AG04450 (cell line): Measurements from ENCODE around the gene NOTCH4. TPM values are rescaled to one million over a fixed set of nuclear protein-coding genes. Genes with fewer than 3 reads are reported as not detected.

Experiments used
- CTCF ChIA-PET: fragments of 300-600, 350-600 bp; formaldehyde crosslinking; extraction: SDS; loops from one replicate; lab custom pipeline; 2022; ENCODE audit warnings: antibody characterized with exemption, inconsistent platforms; lab: Charles Lee
- POLR2A ChIA-PET: fragments of 350-600 bp; formaldehyde crosslinking; extraction: SDS; loops from one replicate; lab custom pipeline; 2021; ENCODE audit warnings: antibody characterized with exemption, inconsistent platforms; lab: Yijun Ruan, JAX
- DNase-seq: peaks from one replicate; pipeline ENCODE4 v3.0.0-alpha.2; 2011; ENCODE audit warnings: low read depth, low spot score
- H3K27ac ChIP-seq: one replicate; pipeline ENCODE4 v1.5.1; 2012; ENCODE audit warnings: low read depth, low read length, control low read depth
- H3K27me3 ChIP-seq: one replicate; pipeline ENCODE4 v1.6.0; 2012; ENCODE audit warnings: low read length; ENCODE audit not compliant: control insufficient read depth, insufficient read depth
- H3K4me3 ChIP-seq: 2 replicates; pipeline ENCODE4 v1.5.1; 2011; ENCODE audit warnings: mild to moderate bottlenecking, low read depth, low read length, control low read depth
- H3K9me3 ChIP-seq: 2 replicates; pipeline ENCODE4 v1.5.1; 2012; ENCODE audit warnings: low read length; ENCODE audit not compliant: control insufficient read depth, insufficient read depth
- polyA plus RNA-seq: library from polyadenylated mRNA; depleted of rRNA; stranded (reverse); fragments of >200 nt; gene quantifications from 2 replicates; pipeline ENCODE4 v1.2.3, GENCODE V29; 2011
- TF ChIP-seq, protein P1 (sequence below): IDR thresholded peaks from 2 replicates; pipeline ENCODE4 v1.5.1; 2011; ENCODE audit warnings: low read depth, low read length, control low read depth, inconsistent platforms

Gene NOTCH4
- polyA plus RNA-seq, 1 experiment, result 0.55 TPM

DNA sequence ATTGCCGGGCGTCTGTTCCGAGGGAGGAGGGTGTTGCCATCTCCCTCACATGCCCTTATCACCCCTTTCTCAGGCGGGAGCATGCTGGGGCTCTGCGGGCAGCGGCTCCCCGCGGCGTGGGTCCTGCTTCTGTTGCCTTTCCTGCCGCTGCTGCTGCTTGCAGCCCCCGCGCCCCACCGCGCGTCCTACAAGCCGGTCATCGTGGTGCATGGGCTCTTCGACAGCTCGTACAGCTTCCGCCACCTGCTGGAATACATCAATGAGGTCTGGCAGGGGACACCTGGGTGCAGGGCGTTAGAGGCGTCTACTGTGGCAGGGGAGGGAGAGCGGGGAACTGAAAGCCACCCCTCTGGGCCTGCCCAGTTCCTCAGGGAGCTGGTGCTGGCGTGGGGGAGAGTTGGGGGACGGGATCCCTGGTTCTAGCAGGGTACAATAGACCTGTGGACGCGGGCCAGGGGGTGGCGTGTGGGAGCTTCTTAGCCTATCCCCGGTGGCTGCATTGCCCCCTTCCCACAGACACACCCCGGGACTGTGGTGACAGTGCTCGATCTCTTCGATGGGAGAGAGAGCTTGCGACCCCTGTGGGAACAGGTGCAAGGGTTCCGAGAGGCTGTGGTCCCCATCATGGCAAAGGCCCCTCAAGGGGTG is 69.2 kb downstream of the NOTCH4 start:
- POLR2A ChIA-PET, result interaction anchor here (1.1 to 1.2 kb wide), 2 partner anchors 25 to 41 kb away, joined by 4 to 5 read pairs; partner anchors contain the start of gene FKBPL
- CTCF ChIA-PET, result interaction anchor here (0.8 to 1.1 kb wide), 4 partner anchors 22 to 364 kb away, joined by 3 to 4 read pairs (median 4); no protein-coding TSS in a partner anchor
- peak overlapping the region; percentile 81 for H3K27ac ChIP-seq
- peak overlapping the region; percentile 79 for H3K4me3 ChIP-seq
- peaks cover 3% of the 10 kb centered on the region for H3K27me3 ChIP-seq
- DNase-seq, result no peak
- TF ChIP-seq, protein P1, sequence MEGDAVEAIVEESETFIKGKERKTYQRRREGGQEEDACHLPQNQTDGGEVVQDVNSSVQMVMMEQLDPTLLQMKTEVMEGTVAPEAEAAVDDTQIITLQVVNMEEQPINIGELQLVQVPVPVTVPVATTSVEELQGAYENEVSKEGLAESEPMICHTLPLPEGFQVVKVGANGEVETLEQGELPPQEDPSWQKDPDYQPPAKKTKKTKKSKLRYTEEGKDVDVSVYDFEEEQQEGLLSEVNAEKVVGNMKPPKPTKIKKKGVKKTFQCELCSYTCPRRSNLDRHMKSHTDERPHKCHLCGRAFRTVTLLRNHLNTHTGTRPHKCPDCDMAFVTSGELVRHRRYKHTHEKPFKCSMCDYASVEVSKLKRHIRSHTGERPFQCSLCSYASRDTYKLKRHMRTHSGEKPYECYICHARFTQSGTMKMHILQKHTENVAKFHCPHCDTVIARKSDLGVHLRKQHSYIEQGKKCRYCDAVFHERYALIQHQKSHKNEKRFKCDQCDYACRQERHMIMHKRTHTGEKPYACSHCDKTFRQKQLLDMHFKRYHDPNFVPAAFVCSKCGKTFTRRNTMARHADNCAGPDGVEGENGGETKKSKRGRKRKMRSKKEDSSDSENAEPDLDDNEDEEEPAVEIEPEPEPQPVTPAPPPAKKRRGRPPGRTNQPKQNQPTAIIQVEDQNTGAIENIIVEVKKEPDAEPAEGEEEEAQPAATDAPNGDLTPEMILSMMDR, result peak; percentile 55
- peaks cover 2% of the 10 kb centered on the region; the same call in 1 of the 2 replicates for H3K9me3 ChIP-seq

DNA sequence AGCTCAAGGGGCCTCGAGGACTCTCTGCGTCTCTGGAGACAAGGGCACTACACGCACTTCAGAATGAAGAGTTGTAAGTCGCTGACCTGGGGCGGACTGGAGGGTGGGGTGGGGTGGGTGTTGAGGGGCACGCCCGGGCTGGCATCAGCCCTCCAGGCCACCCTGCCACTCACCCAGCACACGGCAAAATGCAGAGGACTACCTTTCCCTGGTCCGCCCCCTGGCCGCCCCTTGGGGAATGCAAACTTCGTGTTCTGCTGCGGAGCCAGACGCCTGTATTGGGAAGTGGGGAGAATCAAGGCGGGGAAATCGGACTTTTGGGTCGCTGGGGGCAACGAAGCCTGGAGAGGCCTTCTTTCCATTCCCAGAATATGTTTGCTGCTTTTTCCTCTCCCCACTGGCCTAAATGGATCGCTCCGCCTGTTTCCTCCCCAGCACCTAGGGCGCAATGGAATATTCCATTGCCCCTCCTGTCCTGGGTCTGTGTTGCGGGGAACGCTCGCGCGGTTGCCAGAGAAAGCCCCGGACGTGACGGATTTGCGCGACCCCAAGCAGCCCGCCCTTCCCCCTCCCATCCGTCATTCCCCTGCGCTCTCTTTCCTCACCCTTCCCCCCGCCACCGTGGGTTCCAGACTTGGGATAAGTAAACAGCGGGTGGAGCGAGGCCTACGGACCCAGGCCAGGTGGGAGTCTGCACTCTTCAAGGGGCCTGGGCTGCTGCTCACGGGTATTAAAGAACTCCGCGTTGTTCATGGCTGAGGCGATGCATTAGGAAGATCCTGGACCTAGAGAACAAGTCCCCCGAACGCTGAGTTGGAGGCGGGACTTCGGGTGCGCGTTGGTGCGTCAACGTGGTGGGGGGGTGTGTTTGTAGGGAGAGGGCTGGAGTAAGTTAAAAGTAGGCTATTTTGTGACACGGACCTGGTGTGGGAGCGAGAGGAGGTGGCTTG is 70.0 kb downstream of the NOTCH4 start, which contains the start of gene PPT2:
Gene PPT2 (plus strand): TSS at position 578 of the 950 bp plus-strand sequence. CDS start 454 bp downstream, outside the sequence.
- Histone ChIP-seq H3K4me3 (peak within 1 kb of the TSS; percentile 79), H3K27me3 (peaks cover 10% of the 10 kb centered on the region), H3K27ac (peak within 1 kb of the TSS; percentile 81), H3K9me3 (peaks cover 10% of the 10 kb centered on the region)
- CTCF ChIA-PET, result interaction anchor here (1.1 kb wide), 1 partner anchor 40 kb away, joined by 3 read pairs; no protein-coding TSS in a partner anchor
- POLR2A ChIA-PET, result interaction anchor here (1.0 to 1.2 kb wide), 3 partner anchors 24 to 42 kb away, joined by 4 to 5 read pairs (median 4); partner anchors contain the start of genes ATF6B and FKBPL
- TF ChIP-seq, protein P1, result peak; percentile 45
- peak; percentile 76 for DNase-seq

DNA sequence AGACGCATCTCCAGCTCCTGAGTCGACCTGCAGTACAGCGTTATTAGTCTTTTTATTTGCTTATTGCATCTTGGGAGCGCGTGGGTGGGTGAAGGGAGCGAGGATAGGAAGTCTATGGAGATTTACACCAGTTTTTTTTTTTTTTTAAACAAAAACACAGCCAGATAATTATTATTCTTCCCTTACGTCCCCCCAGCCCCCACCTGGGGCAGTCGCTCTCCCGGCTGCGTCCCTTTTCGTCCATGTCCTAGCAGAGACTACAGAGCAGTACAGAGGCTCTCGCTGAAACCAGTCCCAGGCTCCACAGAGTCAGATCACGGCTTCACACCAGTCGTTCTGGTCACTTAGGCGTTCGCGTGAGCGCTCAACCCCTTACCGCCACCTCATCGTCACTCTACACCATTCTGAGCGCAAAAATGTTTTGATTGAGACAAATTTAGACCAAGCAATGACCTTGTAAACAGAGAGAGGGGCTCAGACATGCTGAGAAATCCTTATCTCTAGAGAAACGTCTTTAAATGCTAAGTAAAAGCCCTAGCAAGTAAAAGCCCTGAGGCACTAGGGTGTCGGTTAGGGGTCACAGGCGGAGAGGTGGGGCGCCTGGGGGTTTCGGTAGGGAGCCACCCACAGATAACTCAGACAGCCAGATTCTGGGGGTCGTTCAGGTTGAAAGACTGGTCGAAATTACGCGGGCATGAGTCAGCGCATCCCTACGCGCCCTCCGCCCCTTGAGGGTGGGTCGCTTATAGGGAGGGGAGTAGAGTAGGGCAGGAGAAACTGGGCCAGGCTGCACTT is 70.9 kb downstream of the NOTCH4 start:
- TF ChIP-seq, protein P1, result no peak
- Histone ChIP-seq H3K27ac (peak overlapping the region; percentile 81), H3K9me3 (peaks cover 13% of the 10 kb centered on the region), H3K27me3 (peaks cover 17% of the 10 kb centered on the region), H3K4me3 (peak overlapping the region; percentile 79)
- DNase-seq, result no peak
- POLR2A ChIA-PET, result interaction anchor here (0.7 to 1.0 kb wide), 2 partner anchors 25 to 46 kb away, joined by 4 read pairs; partner anchors contain the start of gene ATF6B
- CTCF ChIA-PET, result interaction anchor here (1.0 to 1.5 kb wide), 2 partner anchors 37 to 42 kb away, joined by 4 to 5 read pairs; no protein-coding TSS in a partner anchor

DNA sequence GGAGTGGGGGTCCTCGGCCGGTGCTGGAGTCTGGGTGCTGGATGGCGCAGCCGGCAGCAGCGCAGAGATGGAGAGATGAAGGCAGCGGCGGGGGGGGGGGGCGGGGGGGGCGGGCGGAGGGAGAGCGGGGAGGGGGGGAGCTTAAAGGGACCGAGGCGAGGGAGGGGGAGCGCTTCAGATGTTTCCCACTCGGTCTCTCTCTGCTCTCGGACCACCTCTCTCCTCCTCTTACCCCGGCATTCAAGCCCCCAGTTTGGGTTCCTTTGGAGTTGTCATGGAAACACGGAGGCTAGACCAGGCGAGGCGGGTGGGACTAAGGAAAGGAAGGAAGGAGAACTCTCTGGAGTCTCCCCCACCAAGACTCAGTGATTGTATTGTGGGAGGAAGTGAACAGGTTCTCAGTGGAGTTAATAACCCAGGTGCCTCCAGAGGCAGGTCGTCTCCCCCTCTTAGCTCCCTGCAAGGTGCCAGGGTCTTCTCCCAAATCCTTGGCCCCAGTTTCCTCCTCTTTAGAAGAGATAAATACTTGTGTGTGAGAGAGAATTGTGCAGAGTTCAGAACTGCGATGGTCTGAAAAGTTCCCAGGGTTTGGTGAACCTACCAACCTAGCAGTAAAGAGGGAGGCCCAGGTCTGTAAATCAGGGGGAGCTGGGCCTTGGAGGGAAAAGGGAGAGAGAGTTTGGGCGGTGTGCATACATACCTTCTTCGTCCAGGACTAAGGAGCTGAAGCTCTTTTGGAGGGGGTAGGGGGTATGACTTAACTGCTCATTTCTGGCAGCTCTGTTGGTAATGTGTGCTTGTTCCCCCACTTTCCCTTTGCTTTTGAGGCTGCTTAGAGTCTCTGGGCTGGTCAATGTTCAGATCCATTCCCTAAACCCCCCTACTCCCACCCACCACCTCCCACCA is 71.8 kb downstream of the NOTCH4 start, which contains the start of gene PRRT1:
Gene PRRT1 (minus strand): TSS at position 77 of the 906 bp plus-strand sequence. CDS start 112 bp downstream, outside the sequence.
- CTCF ChIA-PET, result interaction anchor here (0.6 to 1.5 kb wide), 4 partner anchors 26 to 43 kb away, joined by 4 to 7 read pairs (median 5); no protein-coding TSS in a partner anchor
- Histone ChIP-seq H3K27ac (peak within 1 kb of the TSS; percentile 68), H3K4me3 (peak within 1 kb of the TSS; percentile 79), H3K9me3 (peaks cover 13% of the 10 kb centered on the region), H3K27me3 (peaks cover 26% of the 10 kb centered on the region)
- TF ChIP-seq, protein P1, result no peak
- POLR2A ChIA-PET, result interaction anchor here (0.7 to 1.0 kb wide), 2 partner anchors 24 to 45 kb away, joined by 4 read pairs; partner anchors contain the start of gene ATF6B
- no peak for DNase-seq
